Testis (tissue), 3 donors: Measurements from ENCODE around the gene ABCA13. TPM values are rescaled to one million over a fixed set of nuclear protein-coding genes. Genes with fewer than 3 reads are reported as not detected.

Experiments used
- DNase-seq: peaks from one replicate; pipeline ENCODE4 v3.0.0-alpha.2; 2019
- H3K27ac ChIP-seq, 2 donors: fragments of 200-600 bp; sonication (generic); one replicate each; pipeline ENCODE4 v1.5.1; 2019
- H3K27me3 ChIP-seq: fragments of 200-600 bp; sonication (generic); one replicate; pipeline ENCODE4 v1.5.1; 2019
- H3K36me3 ChIP-seq: fragments of 200-600 bp; sonication (generic); one replicate; pipeline ENCODE4 v1.5.1; 2017; ENCODE audit warnings: low read depth; ENCODE audit errors: missing control alignments
- H3K4me1 ChIP-seq: fragments of 200-600 bp; sonication (generic); one replicate; pipeline ENCODE4 v1.5.1; 2019
- H3K4me3 ChIP-seq, 2 donors: fragments of 200-600 bp; sonication (generic); one replicate each; pipeline ENCODE4 v1.5.1; 2017 to 2019
- H3K9me3 ChIP-seq: fragments of 200-600 bp; sonication (generic); one replicate; pipeline ENCODE4 v1.5.1; 2017
- POLR2A ChIP-seq: fragments of 450-650 bp; IDR thresholded peaks from one replicate; pipeline ENCODE4 v1.6.1; 2017; ENCODE audit warnings: antibody characterized with exemption, mild to moderate bottlenecking, moderate library complexity
- WGBS, 2 donors: methylation state at CpG; one replicate each; pipeline ENCODE4 v1.1.5; 2018; 5-methylcytosine and 5-hydroxymethylcytosine counted together
- intact Hi-C: fragments of 100-400 bp; cut with DNase I; formaldehyde crosslinking; loops from one replicate; pipeline ENCODE4 v1.15.1; 2023; ENCODE audit warnings: low total_unique reads
- polyA plus RNA-seq: library from polyadenylated mRNA; stranded (reverse); fragments of 350-450 nt; fragmentation: Illumina TruSeq; extraction: RNeasy Lipid Tissue Mini Kit (QIAGEN cat#74804); gene quantifications from one replicate; pipeline ENCODE4 v1.2.3, GENCODE V29; 2014; ENCODE audit warnings: low read depth, low replicate concordance; ENCODE audit not compliant: insufficient read depth
- total RNA-seq, 2 donors: library from RNA; depleted of rRNA; stranded (reverse); fragments of >200 nt; gene quantifications; one replicate each; pipeline ENCODE4 v1.2.3, GENCODE V29; 2016
- TF ChIP-seq, protein P1 (sequence below), 3 experiments: fragments of 450-650 bp in 2 of 3; fragments of 200-600 bp in 1 of 3; sonication (generic) in 1 of 3; IDR thresholded peaks; one replicate each; pipeline ENCODE4 v1.5.1; 2016 to 2019; ENCODE audit warnings: antibody characterized with exemption in 3 of 3, mild to moderate bottlenecking in 2 of 3, moderate library complexity in 1 of 3

ABCA13 gene
- total and polyA plus RNA-seq, 3 donors from 2014 or later: 3.5 to 7.3 (median 4.3) TPM

DNA sequence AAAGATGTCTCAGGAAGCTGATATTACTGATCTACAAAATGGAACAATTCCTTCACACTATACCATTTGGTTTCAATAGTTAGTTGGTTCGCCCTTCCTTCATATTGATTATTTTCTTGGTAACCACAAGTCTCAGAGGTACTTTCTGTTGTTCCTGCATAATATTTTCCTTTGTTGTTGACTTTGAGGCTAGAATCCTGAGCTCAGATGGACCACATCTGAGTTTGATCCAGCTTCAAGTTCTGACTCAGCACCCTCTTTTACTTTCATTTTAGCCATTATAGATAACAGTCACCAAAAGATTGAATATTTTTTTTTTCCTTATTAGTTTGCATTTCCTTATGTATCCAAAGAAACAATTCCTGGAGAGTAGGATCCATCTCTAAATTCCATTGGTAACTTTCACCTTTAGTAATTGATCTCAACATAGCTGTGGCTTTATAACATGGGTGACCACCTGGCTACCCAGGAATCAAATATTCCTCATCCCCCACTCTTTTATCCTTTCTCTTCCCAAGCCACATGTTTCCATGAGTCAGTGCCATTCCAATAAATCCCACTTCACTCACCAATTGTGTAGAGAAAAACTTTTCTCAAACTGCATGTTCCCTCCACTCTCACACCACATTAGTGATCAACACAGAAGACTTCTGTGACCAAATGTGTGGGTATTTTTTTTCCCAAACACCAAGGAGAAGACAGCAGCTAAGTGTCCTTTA is 9.7 kb upstream of the ABCA13 start:
- Histone ChIP-seq H3K27ac (no peak overlapping the region), H3K36me3 (no peaks in the 10 kb centered on the region), H3K9me3 (no peaks in the 10 kb centered on the region), H3K27me3 (no peaks in the 10 kb centered on the region), H3K4me1 (no peaks in the 10 kb centered on the region), H3K4me3 (no peak overlapping the region)
- intact Hi-C loops: no loop called here
- DNase-seq: no peak
- TF ChIP-seq, protein P1, sequence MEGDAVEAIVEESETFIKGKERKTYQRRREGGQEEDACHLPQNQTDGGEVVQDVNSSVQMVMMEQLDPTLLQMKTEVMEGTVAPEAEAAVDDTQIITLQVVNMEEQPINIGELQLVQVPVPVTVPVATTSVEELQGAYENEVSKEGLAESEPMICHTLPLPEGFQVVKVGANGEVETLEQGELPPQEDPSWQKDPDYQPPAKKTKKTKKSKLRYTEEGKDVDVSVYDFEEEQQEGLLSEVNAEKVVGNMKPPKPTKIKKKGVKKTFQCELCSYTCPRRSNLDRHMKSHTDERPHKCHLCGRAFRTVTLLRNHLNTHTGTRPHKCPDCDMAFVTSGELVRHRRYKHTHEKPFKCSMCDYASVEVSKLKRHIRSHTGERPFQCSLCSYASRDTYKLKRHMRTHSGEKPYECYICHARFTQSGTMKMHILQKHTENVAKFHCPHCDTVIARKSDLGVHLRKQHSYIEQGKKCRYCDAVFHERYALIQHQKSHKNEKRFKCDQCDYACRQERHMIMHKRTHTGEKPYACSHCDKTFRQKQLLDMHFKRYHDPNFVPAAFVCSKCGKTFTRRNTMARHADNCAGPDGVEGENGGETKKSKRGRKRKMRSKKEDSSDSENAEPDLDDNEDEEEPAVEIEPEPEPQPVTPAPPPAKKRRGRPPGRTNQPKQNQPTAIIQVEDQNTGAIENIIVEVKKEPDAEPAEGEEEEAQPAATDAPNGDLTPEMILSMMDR (IDR thresholded peaks at IDR 0.05): no peak
- no peak for TF ChIP-seq POLR2A
- 83 to 86% methylated on average over 1 of the region's 1 CpG for WGBS, 2 donors

DNA sequence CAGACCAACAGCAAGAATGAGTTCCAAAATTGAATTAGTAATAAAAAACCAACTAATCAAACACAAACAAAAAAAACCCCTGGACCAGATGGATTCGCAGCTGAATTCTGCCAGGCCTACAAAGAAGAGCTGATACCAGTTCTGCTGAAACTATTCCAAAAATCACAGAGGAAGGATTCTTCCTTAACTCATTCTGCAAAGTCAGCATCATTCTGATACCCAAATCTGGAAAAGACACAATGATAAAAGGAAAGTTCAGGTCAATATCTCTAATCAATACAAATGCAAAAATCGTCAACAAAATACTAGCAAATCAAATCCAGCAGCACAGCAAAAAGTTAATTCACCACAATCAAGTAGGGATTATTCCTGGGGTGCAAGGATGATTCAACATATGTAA is 6.1 kb upstream of the ABCA13 start:
- Histone ChIP-seq H3K27me3 (no peaks in the 10 kb centered on the region), H3K9me3 (no peaks in the 10 kb centered on the region), H3K4me3 (no peak overlapping the region), H3K27ac (no peak overlapping the region), H3K36me3 (no peaks in the 10 kb centered on the region), H3K4me1 (no peaks in the 10 kb centered on the region)
- WGBS, 2 donors: 87% methylated on average over 2 of the region's 2 CpGs
- no peak for TF ChIP-seq POLR2A
- TF ChIP-seq, protein P1 (IDR thresholded peaks at IDR 0.05): no peak
- intact Hi-C loops: no loop called here
- no peak for DNase-seq

DNA sequence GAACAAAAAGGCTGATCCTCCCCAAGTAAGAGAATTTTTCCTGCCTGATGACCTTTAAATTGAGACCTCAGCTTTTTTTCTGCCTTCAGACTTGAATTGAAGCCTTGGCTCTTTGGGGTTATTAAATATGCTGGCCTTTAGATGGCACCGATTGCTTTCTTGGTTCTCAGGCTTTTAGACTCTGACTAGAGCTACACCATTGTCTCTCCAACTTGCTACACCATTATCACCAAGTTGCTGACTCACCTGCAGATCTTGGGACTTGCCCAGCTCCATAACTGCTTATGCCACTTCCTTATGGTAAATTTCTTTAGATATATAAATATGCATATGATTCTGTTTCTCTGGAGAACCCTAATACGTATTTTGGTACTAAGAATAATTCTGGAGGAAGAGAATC is 3.1 kb upstream of the ABCA13 start:
- Histone ChIP-seq H3K4me3 (no peak overlapping the region), H3K27ac (no peak overlapping the region), H3K4me1 (no peaks in the 10 kb centered on the region), H3K36me3 (no peaks in the 10 kb centered on the region), H3K9me3 (no peaks in the 10 kb centered on the region), H3K27me3 (no peaks in the 10 kb centered on the region)
- 60 to 92% methylated on average over 2 of the region's 2 CpGs for WGBS, 2 donors
- no peak for TF ChIP-seq POLR2A
- TF ChIP-seq, protein P1 (IDR thresholded peaks at IDR 0.05): no peak
- DNase-seq: no peak
- intact Hi-C loops: no loop called here

DNA sequence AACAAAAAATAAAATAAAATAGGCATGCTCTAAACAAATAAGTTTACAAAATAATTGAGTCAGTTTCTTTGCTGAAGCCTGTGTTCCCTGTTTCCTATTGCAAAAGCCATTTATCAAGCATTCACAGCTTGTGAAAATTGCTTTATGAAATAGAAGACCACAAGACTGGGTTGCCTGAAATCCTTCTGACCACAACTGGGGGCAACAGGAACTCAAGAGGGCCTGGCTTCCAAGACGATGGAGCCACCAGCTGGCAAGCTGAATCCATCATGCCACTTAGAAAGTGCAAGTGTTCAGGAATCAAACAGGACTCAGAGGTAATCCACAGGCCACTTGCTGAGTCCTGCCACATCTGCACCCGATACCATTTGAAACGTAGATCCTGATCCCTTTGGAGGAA is 752 bp upstream of the ABCA13 start:
- 59 to 69% methylated on average over 3 of the region's 3 CpGs for WGBS, 2 donors
- no peaks in the 10 kb centered on the region for H3K36me3 ChIP-seq
- H3K9me3 ChIP-seq: no peaks in the 10 kb centered on the region
- H3K27me3 ChIP-seq: no peaks in the 10 kb centered on the region
- no peak for DNase-seq
- intact Hi-C loops: no loop called here
- no peak overlapping the region for H3K4me3 ChIP-seq
- no peak for TF ChIP-seq POLR2A
- TF ChIP-seq, protein P1 (IDR thresholded peaks at IDR 0.05): no peak
- H3K27ac ChIP-seq: no peak overlapping the region
- no peaks in the 10 kb centered on the region for H3K4me1 ChIP-seq

DNA sequence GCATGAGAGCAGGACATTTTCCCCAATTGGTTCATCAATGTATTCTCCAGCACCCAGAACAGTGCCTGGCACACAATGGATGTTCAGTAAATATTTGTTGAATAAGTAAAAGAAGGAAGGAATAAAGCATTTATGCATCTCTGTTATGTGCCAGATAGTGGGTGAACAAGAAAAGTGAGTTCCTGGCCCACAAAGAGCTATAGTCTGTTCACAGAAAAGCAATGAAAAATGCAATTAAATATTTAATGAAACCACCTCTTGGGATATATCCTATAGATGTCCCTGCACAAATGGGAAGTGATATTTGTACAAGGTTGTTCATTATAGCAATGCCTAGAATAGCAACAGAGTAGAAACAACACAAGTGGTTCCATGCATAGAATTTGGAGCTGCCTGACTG is 2.1 kb downstream of the ABCA13 start:
- Histone ChIP-seq H3K27me3 (no peaks in the 10 kb centered on the region), H3K4me1 (no peaks in the 10 kb centered on the region), H3K27ac (no peak overlapping the region), H3K36me3 (no peaks in the 10 kb centered on the region), H3K9me3 (no peaks in the 10 kb centered on the region), H3K4me3 (no peak overlapping the region)
- intact Hi-C loops: no loop called here
- TF ChIP-seq, protein P1 (IDR thresholded peaks at IDR 0.05): no peak
- no peak for TF ChIP-seq POLR2A
- DNase-seq: no peak
